ENCODE data around the gene GNG10. TPM values are rescaled to one million over a fixed set of nuclear protein-coding genes. Genes with fewer than 3 reads are reported as not detected.
A peak's percentile ranks its signal among the peaks of the same experiment; 100 is the strongest.

Gene GNG10
- total RNA-seq, 1 donor, result 144 TPM

- H3K4me3 ChIP-seq (ENCODE audit: low read depth, low read length), result no peak overlapping the region
- no peak for DNase-seq (ENCODE audit: low read depth)
- TF ChIP-seq, protein P1, sequence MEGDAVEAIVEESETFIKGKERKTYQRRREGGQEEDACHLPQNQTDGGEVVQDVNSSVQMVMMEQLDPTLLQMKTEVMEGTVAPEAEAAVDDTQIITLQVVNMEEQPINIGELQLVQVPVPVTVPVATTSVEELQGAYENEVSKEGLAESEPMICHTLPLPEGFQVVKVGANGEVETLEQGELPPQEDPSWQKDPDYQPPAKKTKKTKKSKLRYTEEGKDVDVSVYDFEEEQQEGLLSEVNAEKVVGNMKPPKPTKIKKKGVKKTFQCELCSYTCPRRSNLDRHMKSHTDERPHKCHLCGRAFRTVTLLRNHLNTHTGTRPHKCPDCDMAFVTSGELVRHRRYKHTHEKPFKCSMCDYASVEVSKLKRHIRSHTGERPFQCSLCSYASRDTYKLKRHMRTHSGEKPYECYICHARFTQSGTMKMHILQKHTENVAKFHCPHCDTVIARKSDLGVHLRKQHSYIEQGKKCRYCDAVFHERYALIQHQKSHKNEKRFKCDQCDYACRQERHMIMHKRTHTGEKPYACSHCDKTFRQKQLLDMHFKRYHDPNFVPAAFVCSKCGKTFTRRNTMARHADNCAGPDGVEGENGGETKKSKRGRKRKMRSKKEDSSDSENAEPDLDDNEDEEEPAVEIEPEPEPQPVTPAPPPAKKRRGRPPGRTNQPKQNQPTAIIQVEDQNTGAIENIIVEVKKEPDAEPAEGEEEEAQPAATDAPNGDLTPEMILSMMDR (IDR thresholded peaks at IDR 0.05; ENCODE audit: insufficient read depth, low read length), result no peak
These were observed 22.0 kb downstream of the GNG10 start for GRCh38 chr9:111683392-111683791.

DNA sequence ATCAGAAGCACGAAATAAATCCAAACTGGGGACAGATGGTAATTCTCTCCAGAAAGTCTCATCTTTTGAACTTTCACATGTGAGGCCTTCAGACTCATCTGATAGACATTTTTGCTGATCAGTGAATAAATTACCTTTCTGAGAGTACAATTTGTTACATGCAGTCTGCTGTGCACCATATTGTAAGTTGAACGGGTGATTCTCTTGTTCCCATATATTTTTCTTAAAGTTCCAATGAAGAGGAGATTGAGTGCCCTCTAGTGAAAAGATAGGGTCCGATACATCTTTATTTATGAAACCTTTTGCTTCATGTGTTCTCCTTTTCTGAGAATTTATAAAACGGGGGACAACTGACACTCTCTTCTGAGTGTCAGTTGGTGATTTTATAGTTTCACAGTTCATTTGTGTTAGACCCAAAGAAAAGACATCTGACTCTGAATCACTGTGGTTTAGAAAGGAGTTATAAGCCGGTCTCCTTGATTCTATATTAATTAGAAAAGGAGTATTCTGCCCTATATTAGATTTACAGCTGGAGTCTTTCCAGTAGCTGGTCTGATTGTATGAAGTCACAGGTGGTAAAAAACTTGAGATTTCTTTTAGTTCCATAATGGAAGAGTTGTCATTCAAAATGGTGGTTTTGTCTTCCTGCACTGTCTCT is 30.4 kb downstream of the GNG10 start:
- TF ChIP-seq, protein P1 (IDR thresholded peaks at IDR 0.05; ENCODE audit: insufficient read depth, low read length), result peak; percentile 51
- peak; percentile 69 for DNase-seq (ENCODE audit: low read depth)
- no peak overlapping the region for H3K4me3 ChIP-seq (ENCODE audit: low read depth, low read length)

DNA sequence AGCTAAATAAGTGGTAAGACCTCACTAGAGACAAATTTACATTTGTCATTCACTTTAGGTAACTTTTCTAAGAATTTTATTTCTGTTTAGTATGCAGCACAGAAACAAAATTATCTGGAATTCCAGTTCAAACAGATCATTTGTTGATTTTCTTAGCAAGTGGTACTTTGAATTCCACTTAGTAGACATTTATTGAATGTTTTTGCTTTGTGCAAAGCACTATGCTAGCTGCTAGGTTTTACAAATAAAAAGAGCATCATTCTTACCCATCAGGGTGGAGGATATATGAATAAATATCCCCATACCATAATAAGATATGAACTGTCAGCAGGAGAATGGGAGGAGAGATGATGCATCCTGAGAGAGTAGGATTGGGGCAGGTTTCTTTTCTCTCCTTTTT is 35.4 kb downstream of the GNG10 start:
- DNase-seq (ENCODE audit: low read depth), result no peak
- TF ChIP-seq, protein P1 (IDR thresholded peaks at IDR 0.05; ENCODE audit: insufficient read depth, low read length), result no peak
- no peak overlapping the region for H3K4me3 ChIP-seq (ENCODE audit: low read depth, low read length)

DNA sequence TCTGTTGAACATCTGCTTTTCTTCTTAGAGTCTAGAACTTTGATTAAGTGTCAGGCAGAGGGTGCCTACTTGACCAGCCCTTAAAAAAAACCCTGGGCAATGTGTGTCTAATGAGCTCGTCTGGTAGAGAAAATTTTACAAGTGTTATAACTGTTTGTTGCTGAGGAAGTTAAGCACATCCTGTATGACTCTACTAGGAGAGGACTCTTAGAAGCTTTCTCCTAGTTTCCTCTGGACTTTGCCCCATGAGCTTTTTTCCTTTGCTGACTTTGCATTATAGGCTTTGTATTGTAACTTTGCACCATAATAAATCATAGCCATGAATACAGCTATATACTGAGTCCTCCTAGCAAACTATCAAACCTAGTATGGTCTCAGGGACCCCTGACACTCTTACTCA is 39.4 kb downstream of the GNG10 start:
- no peak for DNase-seq (ENCODE audit: low read depth)
- TF ChIP-seq, protein P1 (IDR thresholded peaks at IDR 0.05; ENCODE audit: insufficient read depth, low read length), result no peak
- H3K4me3 ChIP-seq (ENCODE audit: low read depth, low read length), result no peak overlapping the region

DNA sequence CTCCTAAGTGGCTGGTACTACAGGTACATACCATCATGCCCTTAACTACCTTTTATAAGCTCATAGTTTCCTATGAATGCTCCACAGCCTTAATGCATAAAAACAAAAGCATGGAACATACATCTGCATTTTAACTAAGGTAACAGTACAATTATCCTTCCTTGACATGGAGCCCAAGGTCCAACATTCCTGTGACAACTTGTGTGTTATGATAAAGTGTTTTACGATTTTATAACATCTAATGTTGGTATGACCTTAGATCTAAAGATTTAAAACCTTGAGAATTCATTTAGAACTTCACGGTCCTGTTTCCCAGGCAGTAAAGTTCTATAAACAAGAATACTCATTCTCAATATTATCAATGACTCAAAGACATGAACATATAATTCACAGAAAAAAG is 43.1 kb downstream of the GNG10 start:
- no peak overlapping the region for H3K4me3 ChIP-seq (ENCODE audit: low read depth, low read length)
- no peak for DNase-seq (ENCODE audit: low read depth)
- TF ChIP-seq, protein P1 (IDR thresholded peaks at IDR 0.05; ENCODE audit: insufficient read depth, low read length), result no peak

DNA sequence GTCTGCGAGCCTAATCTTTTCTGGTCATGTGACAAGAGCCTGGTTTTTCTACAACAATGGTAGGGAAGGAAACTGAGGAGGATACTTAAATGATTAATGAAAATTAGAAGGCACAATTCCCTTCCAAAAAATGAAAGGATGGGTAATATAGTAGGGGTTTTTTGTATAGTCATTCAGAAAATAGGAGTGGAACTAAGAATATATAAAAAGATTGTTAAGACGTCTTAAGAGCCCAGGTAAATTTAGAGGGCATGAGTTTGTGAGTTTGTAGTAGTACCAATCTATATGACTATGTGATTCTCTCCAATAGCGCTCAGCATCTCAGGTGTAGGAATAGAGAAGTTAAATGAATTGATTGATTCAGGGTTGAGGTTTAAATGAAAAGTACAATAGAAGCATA is 50.1 kb downstream of the GNG10 start:
- no peak for DNase-seq (ENCODE audit: low read depth)
- TF ChIP-seq, protein P1 (IDR thresholded peaks at IDR 0.05; ENCODE audit: insufficient read depth, low read length), result no peak
- H3K4me3 ChIP-seq (ENCODE audit: low read depth, low read length), result no peak overlapping the region

DNA sequence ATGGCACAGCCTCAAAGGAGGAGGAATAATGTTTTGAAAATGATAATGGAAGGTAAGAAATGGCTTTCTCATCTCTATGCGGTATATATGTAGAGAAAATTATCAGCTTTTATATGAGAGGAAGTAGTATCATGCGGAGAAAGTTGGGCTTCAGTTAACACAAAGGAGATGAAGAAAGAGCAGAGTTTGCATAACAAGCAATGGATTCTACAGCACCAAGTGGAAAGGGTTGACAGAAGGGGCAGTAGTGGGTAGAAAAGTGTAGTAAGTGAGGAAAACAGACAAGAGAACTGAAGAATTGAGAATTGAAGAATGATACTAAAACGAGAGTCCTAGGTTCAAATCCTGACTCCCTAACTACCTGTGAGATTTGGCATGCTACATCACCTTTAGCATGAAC is 51.0 kb downstream of the GNG10 start:
- H3K4me3 ChIP-seq (ENCODE audit: low read depth, low read length), result no peak overlapping the region
- TF ChIP-seq, protein P1 (IDR thresholded peaks at IDR 0.05; ENCODE audit: insufficient read depth, low read length), result no peak
- no peak for DNase-seq (ENCODE audit: low read depth)

Data from fibroblast of the aortic adventitia (primary cell).